IgD-negative memory B cell (primary cell): ENCODE data around the gene RAB37. TPM values are rescaled to one million over a fixed set of nuclear protein-coding genes. Genes with fewer than 3 reads are reported as not detected.
A peak's percentile ranks its signal among the peaks of the same experiment; 100 is the strongest.

Experiments used
- H3K27ac Mint-ChIP-seq, 3 donors: one replicate each; pipeline ENCODE4 v1.8.0; 2020 to 2022; ENCODE audit warnings: mild to moderate bottlenecking in 3 of 3, mixed read lengths in 3 of 3, moderate library complexity in 1 of 3
- H3K27me3 Mint-ChIP-seq: one replicate; pipeline ENCODE4 v1.8.0; 2021; ENCODE audit warnings: mixed read lengths
- H3K36me3 Mint-ChIP-seq: one replicate; pipeline ENCODE4 v1.8.0; 2020; ENCODE audit warnings: mild to moderate bottlenecking, mixed read lengths
- H3K4me1 Mint-ChIP-seq, 3 donors: one replicate each; pipeline ENCODE4 v1.8.0; 2020 to 2022; ENCODE audit warnings: mixed read lengths in 3 of 3, mild to moderate bottlenecking in 1 of 3
- H3K4me3 Mint-ChIP-seq, 4 donors: one replicate each; pipeline ENCODE4 v1.8.0; 2020 to 2022; ENCODE audit warnings: mild to moderate bottlenecking in 4 of 4, mixed read lengths in 4 of 4, moderate library complexity in 3 of 4
- H3K9me3 Mint-ChIP-seq, 3 donors: one replicate each; pipeline ENCODE4 v1.8.0; 2020 to 2021; ENCODE audit warnings: mixed read lengths in 3 of 3, mild to moderate bottlenecking in 1 of 3
- polyA plus RNA-seq: library from polyadenylated mRNA; unstranded; fragments of 300-500 nt; fragmentation: Illumina TruSeq; gene quantifications from one replicate; pipeline ENCODE4 v1.2.3, GENCODE V29; 2021

The RAB37 gene
- polyA plus RNA-seq, 1 donor from 2014 or later: 76.5 TPM

- Mint-ChIP-seq H3K4me1 (peaks cover 54 to 64% (median 62%) of the 10 kb centered on the region in 3 donors), H3K27ac (peak overlapping the region; percentile 44 to 97 (median 81)), H3K9me3 (no peaks in the 10 kb centered on the region), H3K4me3 (peak overlapping the region; percentile 73 to 91 (median 87)), H3K36me3 (peaks cover 2% of the 10 kb centered on the region), H3K27me3 (peaks cover 2% of the 10 kb centered on the region)
These were observed 42.9 kb downstream of the RAB37 start for GRCh38 chr17:74779948-74780400.

GRCh38 chr17:74780443-74781238 is 43.6 kb downstream of the RAB37 start:
- Mint-ChIP-seq H3K9me3 (no peaks in the 10 kb centered on the region), H3K36me3 (peaks cover 2% of the 10 kb centered on the region), H3K27ac (peak overlapping the region; percentile 44 to 97 (median 81)), H3K27me3 (peaks cover 2% of the 10 kb centered on the region), H3K4me1 (peaks cover 58 to 66% (median 66%) of the 10 kb centered on the region in 3 donors), H3K4me3 (peak overlapping the region; percentile 21 to 91 (median 87))

- Mint-ChIP-seq H3K4me3 (peak overlapping the region in 1 of 4 donors; percentile 8), H3K4me1 (peaks cover 60 to 61% (median 61%) of the 10 kb centered on the region in 3 donors)
These were observed 45.5 kb downstream of the RAB37 start for GRCh38 chr17:74782571-74782970.

GRCh38 chr17:74784125-74784810 is 47.2 kb downstream of the RAB37 start:
- peaks cover 48 to 50% (median 49%) of the 10 kb centered on the region in 3 donors for H3K4me1 Mint-ChIP-seq
- H3K27ac Mint-ChIP-seq: peak overlapping the region in 2 of 3 donors; percentile 19 to 92
- H3K27me3 Mint-ChIP-seq: peaks cover 2% of the 10 kb centered on the region
- H3K9me3 Mint-ChIP-seq: no peaks in the 10 kb centered on the region
- H3K36me3 Mint-ChIP-seq: peaks cover 6% of the 10 kb centered on the region
- H3K4me3 Mint-ChIP-seq: peak overlapping the region in 3 of 4 donors; percentile 28 to 91 (median 83)

More at GRCh38 chr17:74782571-74782970, 45.5 kb downstream of the RAB37 start:
- Mint-ChIP-seq H3K27ac (peak overlapping the region; percentile 53 to 89 (median 65)), H3K27me3 (peaks cover 2% of the 10 kb centered on the region), H3K36me3 (peaks cover 6% of the 10 kb centered on the region), H3K9me3 (no peaks in the 10 kb centered on the region)

GRCh38 chr17:74785096-74785980 is 48.3 kb downstream of the RAB37 start:
- H3K27me3 Mint-ChIP-seq: peaks cover 2% of the 10 kb centered on the region
- peaks cover 39 to 41% (median 40%) of the 10 kb centered on the region in 3 donors for H3K4me1 Mint-ChIP-seq

GRCh38 chr17:74785981-74786360 is 48.9 kb downstream of the RAB37 start:
- H3K4me1 Mint-ChIP-seq: peaks cover 35 to 39% (median 36%) of the 10 kb centered on the region in 3 donors
- H3K36me3 Mint-ChIP-seq: peaks cover 11% of the 10 kb centered on the region
- no peak overlapping the region for H3K27ac Mint-ChIP-seq
- no peaks in the 10 kb centered on the region for H3K9me3 Mint-ChIP-seq
- H3K27me3 Mint-ChIP-seq: peaks cover 2% of the 10 kb centered on the region
- H3K4me3 Mint-ChIP-seq: peak overlapping the region in 1 of 4 donors; percentile 63

More at GRCh38 chr17:74785096-74785980, 48.3 kb downstream of the RAB37 start:
- Mint-ChIP-seq H3K4me3 (peak overlapping the region in 2 of 4 donors; percentile 83 to 91), H3K36me3 (peaks cover 6% of the 10 kb centered on the region), H3K27ac (peak overlapping the region in 1 of 3 donors; percentile 16), H3K9me3 (no peaks in the 10 kb centered on the region)

GRCh38 chr17:74786431-74787055 is 49.5 kb downstream of the RAB37 start:
- no peaks in the 10 kb centered on the region for H3K9me3 Mint-ChIP-seq
- peaks cover 2% of the 10 kb centered on the region for H3K27me3 Mint-ChIP-seq
- peaks cover 32 to 40% (median 39%) of the 10 kb centered on the region in 3 donors for H3K4me1 Mint-ChIP-seq
- peak overlapping the region in 1 of 4 donors; percentile 41 for H3K4me3 Mint-ChIP-seq
- peak overlapping the region in 1 of 3 donors; percentile 10 for H3K27ac Mint-ChIP-seq
- peaks cover 10% of the 10 kb centered on the region for H3K36me3 Mint-ChIP-seq

- no peaks in the 10 kb centered on the region for H3K27me3 Mint-ChIP-seq
- peaks cover 13 to 20% (median 16%) of the 10 kb centered on the region in 3 donors for H3K4me1 Mint-ChIP-seq
- H3K9me3 Mint-ChIP-seq: no peaks in the 10 kb centered on the region
- no peak overlapping the region for H3K27ac Mint-ChIP-seq
- H3K36me3 Mint-ChIP-seq: peaks cover 15% of the 10 kb centered on the region
- H3K4me3 Mint-ChIP-seq: peak overlapping the region in 1 of 4 donors; percentile 29
These were observed 53.4 kb downstream of the RAB37 start for GRCh38 chr17:74790161-74791058.

- Mint-ChIP-seq H3K9me3 (no peaks in the 10 kb centered on the region), H3K27me3 (no peaks in the 10 kb centered on the region), H3K4me3 (no peak overlapping the region), H3K27ac (no peak overlapping the region), H3K36me3 (peaks cover 15% of the 10 kb centered on the region), H3K4me1 (peaks cover 5 to 9% (median 7%) of the 10 kb centered on the region in 3 donors)
These were observed 55.6 kb downstream of the RAB37 start for GRCh38 chr17:74792586-74793105.

GRCh38 chr17:74795327-74796020 is 58.4 kb downstream of the RAB37 start:
- H3K27me3 Mint-ChIP-seq: no peaks in the 10 kb centered on the region
- H3K36me3 Mint-ChIP-seq: peaks cover 18% of the 10 kb centered on the region
- no peak overlapping the region for H3K27ac Mint-ChIP-seq
- H3K4me1 Mint-ChIP-seq: peaks cover 5 to 9% (median 7%) of the 10 kb centered on the region in 3 donors
- H3K9me3 Mint-ChIP-seq: no peaks in the 10 kb centered on the region
- peak overlapping the region in 1 of 4 donors; percentile 60 for H3K4me3 Mint-ChIP-seq

GRCh38 chr17:74796211-74796610 is 59.2 kb downstream of the RAB37 start:
- H3K4me3 Mint-ChIP-seq: no peak overlapping the region

GRCh38 chr17:74796866-74797265 is 59.8 kb downstream of the RAB37 start:
- H3K9me3 Mint-ChIP-seq: no peaks in the 10 kb centered on the region
- H3K27me3 Mint-ChIP-seq: no peaks in the 10 kb centered on the region
- no peak overlapping the region for H3K4me3 Mint-ChIP-seq
- H3K27ac Mint-ChIP-seq: no peak overlapping the region
- no peaks in the 10 kb centered on the region for H3K4me1 Mint-ChIP-seq
- H3K36me3 Mint-ChIP-seq: peaks cover 11% of the 10 kb centered on the region

More at GRCh38 chr17:74796211-74796610, 59.2 kb downstream of the RAB37 start:
- H3K27ac Mint-ChIP-seq: no peak overlapping the region
- no peaks in the 10 kb centered on the region for H3K27me3 Mint-ChIP-seq
- H3K4me1 Mint-ChIP-seq: peaks cover 4 to 5% (median 4%) of the 10 kb centered on the region in 3 donors
- H3K9me3 Mint-ChIP-seq: no peaks in the 10 kb centered on the region
- H3K36me3 Mint-ChIP-seq: peaks cover 14% of the 10 kb centered on the region
